ENCODE data around the gene UGT1A8.

UGT1A8 gene

GRCh38 chr2:233822101-233822771, 204.8 kb downstream of the UGT1A8 start:
- DNase-seq, result no peak
